ENCODE data around the gene PGLYRP2.

Gene PGLYRP2

GRCh38 chr19:15449620-15450527, 29.4 kb downstream of the PGLYRP2 start, which contains the start of gene WIZ (continued):
- no peak for TF ChIP-seq ZNF555 (tag by site-specific recombination; conservative IDR thresholded peaks at IDR 0.05)
- TF ChIP-seq GLI4 (tag by site-specific recombination; IDR thresholded peaks at IDR 0.05), result 0 out of 2 replicates have a peak, but pooled peaks have one; percentile 17
- TF ChIP-seq ZNF610 (tag by site-specific recombination; IDR thresholded peaks at IDR 0.05; ENCODE audit: borderline replicate concordance), result no peak
- TF ChIP-seq RBAK (tag by site-specific recombination; IDR thresholded peaks at IDR 0.05), result no peak
- TF ChIP-seq ZNF433 (tag by site-specific recombination; IDR thresholded peaks at IDR 0.05; ENCODE audit: low read depth), result no peak
- TF ChIP-seq ZNF362 (tag by site-specific recombination; IDR thresholded peaks at IDR 0.05), result no peak
- TF ChIP-seq TRIM28 (IDR thresholded peaks at IDR 0.05; ENCODE audit: borderline replicate concordance, low read length), result no peak
- TF ChIP-seq MZF1 (tag by site-specific recombination; IDR thresholded peaks at IDR 0.05; ENCODE audit: borderline replicate concordance), result no peak
- no peak for TF ChIP-seq REPIN1 (tag by site-specific recombination; IDR thresholded peaks at IDR 0.05; ENCODE audit: low read depth)
- 0 out of 2 replicates have a peak, but pooled peaks have one; percentile 10 for TF ChIP-seq ZNF175 (tag by site-specific recombination; IDR thresholded peaks at IDR 0.05)
- peak; percentile 17; the same call in 1 of the 2 replicates for TF ChIP-seq ZNF560 (tag by site-specific recombination; IDR thresholded peaks at IDR 0.05; ENCODE audit: borderline replicate concordance)
- TF ChIP-seq ZNF76 (tag by site-specific recombination; IDR thresholded peaks at IDR 0.05; ENCODE audit: borderline replicate concordance, low read depth), result no peak
- TF ChIP-seq WT1 (tag by site-specific recombination; IDR thresholded peaks at IDR 0.05), result no peak
- 0 out of 2 replicates have a peak, but pooled peaks have one; percentile 9 for TF ChIP-seq ZNF398 (tag by site-specific recombination; IDR thresholded peaks at IDR 0.05)
- TF ChIP-seq KLF1 (tag by site-specific recombination; IDR thresholded peaks at IDR 0.05), result no peak
- TF ChIP-seq ZNF621 (tag by site-specific recombination; IDR thresholded peaks at IDR 0.05), result no peak
- no peak for TF ChIP-seq ZNF211 (tag by site-specific recombination; IDR thresholded peaks at IDR 0.05; ENCODE audit: low read depth)
- TF ChIP-seq KLF9 (tag by site-specific recombination; IDR thresholded peaks at IDR 0.05; ENCODE audit: low read depth), result no peak
- no peak for TF ChIP-seq ZBTB49 (tag by site-specific recombination; IDR thresholded peaks at IDR 0.05; ENCODE audit: low read depth)
- no peak for TF ChIP-seq EGR2 (tag by site-specific recombination; IDR thresholded peaks at IDR 0.05; ENCODE audit: low read depth)
- TF ChIP-seq ZBTB44 (tag by site-specific recombination; IDR thresholded peaks at IDR 0.05), result no peak
- TF ChIP-seq PRDM6 (tag by site-specific recombination; IDR thresholded peaks at IDR 0.05), result no peak
- no peak for TF ChIP-seq ZNF704 (tag by site-specific recombination; IDR thresholded peaks at IDR 0.05)
- TF ChIP-seq ZNF670 (tag by site-specific recombination; IDR thresholded peaks at IDR 0.05; ENCODE audit: low read depth), result no peak
- peak; percentile 42 for TF ChIP-seq PRDM10 (tag by site-specific recombination; IDR thresholded peaks at IDR 0.05)
